GM19463 (cell line): ENCODE results near the gene SERINC2.

Experiments used
- ATAC-seq: cut with Tn5 transposase; IDR thresholded peaks from one replicate; pipeline ENCODE4 v1.9.1; 2021; ENCODE audit warnings: mild to moderate bottlenecking, moderate library complexity; ENCODE audit not compliant: unreplicated experiment

SERINC2 gene

DNA sequence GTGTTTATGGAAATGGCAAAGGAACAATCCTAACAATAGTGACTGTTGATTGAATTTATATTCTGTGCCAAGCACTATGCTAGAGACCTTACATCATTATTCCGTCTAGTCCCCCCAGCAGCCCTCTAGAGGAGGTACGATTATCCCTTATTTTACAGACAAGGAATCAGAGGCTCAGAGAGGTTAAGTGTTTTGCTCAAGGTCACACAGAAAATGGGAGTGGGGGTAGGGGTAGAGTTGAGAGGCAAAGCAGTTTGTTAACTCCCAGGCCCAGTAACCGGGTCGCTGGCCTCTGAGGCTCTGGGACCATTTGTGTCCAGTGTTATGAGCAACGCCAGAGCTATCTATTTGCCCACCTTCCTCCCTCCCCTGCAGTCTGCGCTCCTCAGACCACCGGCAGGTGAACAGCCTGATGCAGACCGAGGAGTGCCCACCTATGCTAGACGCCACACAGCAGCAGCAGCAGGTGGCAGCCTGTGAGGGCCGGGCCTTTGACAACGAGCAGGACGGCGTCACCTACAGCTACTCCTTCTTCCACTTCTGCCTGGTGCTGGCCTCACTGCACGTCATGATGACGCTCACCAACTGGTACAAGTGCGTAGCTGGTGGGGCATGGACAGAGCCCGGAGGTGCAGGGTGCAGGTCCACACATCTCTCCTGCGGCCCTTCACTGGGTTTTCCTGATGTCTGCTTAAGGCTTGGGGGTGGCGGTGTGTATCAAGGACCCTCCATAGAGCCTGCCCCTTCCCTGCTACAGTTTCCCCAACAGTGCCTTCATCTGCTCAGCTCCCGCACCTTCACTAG is 19.8 kb downstream of the SERINC2 start:
- ATAC-seq, result no peak

DNA sequence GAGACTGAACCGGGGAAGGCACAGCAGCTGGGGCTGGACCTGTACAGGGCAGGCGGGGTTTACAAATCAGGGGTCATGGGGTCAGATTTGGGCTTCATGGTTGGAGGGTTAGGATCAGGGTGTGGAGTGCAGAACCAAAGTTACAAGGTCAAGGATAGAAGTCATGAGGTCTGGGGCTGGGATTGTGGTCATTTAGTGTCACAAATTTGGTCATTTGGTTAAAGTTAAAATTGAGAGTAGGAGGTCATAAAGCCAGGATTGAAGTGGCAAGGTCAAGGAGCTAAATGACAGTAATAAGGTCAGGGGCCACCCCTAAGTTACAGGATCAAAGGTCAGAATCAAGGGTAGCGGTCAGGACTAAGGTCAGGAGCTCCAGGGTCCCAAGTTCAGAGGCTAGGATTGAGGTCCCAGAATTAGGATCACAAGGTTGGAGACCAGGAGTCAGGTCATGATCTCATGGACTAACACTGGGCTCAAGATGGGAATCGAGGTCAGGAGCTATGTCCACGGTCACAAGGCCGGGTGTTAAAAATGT is 20.4 kb downstream of the SERINC2 start:
- no peak for ATAC-seq

DNA sequence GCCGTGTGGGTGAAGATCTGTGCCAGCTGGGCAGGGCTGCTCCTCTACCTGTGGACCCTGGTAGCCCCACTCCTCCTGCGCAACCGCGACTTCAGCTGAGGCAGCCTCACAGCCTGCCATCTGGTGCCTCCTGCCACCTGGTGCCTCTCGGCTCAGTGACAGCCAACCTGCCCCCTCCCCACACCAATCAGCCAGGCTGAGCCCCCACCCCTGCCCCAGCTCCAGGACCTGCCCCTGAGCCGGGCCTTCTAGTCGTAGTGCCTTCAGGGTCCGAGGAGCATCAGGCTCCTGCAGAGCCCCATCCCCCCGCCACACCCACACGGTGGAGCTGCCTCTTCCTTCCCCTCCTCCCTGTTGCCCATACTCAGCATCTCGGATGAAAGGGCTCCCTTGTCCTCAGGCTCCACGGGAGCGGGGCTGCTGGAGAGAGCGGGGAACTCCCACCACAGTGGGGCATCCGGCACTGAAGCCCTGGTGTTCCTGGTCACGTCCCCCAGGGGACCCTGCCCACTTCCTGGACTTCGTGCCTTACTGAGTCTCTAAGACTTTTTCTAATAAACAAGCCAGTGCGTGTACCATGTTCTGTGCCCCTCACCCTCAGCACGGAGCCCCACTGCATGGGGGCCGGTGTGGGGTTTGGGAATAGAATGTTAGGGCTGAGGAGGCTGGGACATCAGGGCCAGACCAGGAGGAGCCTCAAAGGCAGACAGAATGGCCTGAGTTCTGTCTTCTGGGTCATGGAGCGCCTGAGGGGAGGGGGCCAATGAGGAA is 21.3 kb downstream of the SERINC2 start:
- no peak for ATAC-seq

DNA sequence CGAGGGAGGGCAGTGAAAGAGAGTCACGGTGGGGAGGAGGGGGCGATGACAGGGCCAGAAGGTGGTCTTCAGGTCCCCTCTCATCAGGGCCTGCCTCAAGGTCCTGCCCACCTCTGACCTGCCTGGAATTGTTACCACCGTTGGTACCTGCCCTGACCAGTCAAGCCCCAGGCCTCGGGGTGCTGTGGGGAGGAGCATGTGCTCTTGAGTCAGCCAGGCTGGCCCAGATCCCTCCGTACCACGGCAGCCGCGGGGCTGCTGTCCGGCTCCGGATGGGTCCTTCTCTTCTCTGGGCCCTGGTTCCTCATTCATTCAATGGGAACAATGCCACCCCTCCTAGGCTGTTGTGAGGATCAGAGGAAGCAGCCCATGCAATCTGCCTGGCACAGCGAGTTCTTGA is 22.0 kb downstream of the SERINC2 start:
- ATAC-seq, result no peak

DNA sequence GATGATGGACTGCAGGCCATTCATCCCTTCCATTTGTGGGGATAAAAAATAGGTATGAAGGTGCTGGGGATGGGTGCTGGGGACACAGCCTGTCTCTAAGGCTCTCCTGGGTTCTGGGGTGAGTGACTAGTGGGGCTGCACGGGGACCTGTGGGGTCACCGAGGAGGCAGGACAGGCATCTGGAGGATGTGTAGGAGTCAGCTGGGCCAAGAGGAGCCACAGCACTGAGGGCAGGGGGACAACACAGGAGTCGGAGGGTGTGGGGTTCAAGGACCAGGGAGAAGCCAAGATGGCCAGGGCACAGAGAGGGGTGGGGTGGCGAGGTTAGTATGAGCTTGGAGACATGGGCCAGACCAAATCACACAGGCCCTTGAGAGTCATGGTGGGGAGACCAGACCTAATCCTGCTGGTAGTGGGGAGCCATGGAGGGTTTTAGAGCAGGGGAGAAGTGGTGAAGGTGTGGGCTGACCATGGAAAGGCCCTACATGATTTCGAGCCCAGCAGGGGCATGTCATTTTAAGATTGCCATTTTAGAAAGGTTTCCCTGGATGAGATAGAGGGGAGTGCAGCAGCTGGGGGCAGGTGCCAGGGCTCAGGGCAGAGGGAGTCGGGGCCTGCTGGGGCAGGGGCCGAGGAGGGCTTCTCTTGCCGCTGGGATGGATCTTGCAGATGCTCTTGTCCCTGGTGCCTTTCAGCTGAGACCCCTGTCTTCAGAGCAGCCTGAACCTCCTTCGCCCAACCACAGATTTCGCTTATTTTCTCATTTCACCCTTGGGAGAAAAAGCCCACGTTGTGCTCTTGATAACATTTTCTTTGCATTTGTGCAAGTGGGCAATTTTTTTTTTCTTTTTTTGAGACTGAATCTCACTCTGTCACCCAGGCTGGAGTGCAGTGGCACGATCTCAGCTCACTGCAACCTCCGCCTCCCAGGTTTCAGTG is 22.7 kb downstream of the SERINC2 start:
- ATAC-seq, result no peak

DNA sequence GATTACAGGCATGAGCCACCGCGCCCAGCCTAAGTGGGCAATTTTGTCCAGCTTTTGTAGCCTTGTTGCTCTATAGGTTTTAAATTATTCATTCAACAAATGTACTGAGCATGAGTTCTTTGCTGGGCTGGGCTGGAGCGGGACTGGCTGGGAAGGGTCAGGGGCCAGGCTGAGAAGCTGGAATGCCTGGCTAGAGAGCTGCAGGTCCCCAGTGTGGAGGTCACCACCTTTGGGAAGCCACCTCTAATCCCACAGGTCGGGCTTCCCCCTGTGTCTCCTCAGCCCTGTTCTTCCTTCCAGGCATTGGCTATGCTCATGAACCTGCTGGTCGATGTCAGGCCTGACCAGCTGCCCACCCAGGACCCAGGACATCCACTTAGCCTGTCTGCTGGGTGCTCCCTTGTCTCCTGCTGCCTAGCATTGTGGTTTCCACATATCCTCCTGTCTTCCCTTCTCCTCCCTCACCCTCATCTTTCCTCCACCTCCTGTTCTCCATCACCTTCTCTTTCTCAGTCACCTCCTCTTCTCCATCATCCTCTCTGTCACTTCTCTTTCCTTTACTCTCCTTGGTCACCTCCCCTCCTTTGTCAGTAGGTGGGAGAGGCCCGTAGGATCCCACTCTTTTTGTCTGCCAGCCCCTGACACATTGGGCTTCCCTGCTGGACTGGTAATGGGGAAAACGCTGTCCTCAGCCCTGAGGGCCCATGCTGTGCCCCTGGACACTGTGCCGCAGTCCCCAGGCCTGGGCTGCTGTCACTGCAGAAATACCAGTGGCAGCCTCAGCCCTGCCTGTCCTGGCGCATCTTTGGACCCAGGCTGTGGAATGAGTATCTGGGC is 23.8 kb downstream of the SERINC2 start:
- ATAC-seq, result no peak

DNA sequence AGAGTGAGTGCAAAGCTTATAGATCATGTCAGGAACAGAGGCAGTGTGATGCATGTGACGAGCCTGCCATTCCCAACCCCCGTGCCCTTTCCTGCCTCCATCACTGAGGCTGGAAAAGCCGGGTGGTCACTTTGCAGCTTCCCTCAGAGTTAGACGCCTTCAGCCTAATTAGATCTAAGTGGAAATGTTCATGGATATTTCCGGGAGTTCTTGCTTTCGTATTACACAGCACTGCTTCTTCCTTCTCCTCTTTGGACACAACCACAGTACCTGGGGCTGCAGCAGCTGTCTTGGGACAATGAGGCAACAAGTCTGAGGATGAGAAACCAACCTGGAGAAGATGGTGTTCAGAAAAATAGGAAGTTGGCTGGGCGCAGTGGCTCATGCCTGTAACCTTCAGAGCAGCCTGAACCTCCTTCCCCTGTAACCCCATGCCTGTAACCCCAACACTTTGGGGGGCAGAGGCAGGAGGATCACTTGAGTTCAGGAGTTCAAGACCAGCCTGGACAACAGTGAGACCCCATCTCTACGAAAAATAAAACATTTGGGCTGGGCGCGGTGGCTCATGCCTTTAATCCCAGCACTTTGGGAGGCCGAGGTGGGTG is 24.5 kb downstream of the SERINC2 start:
- ATAC-seq, result no peak

DNA sequence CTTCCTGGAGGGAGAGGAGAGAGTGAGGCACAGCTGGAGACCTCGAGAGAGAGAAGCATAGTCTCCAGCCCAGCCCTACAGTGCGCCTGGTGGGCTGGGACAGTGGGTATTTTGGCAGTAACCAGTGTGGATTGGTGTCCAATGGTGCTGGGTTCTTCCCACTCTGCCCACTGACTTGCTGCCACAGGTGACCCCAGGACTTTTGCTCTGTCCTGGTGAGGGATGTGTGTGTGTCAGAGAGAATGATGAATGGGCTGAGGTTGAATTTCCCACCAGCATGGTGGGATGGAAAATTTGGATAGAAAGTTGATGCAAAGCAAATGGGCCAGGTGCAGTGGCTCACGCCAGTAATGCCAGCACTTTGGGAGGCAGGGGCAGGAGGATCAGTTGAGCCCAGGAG is 26.3 kb downstream of the SERINC2 start:
- no peak for ATAC-seq

DNA sequence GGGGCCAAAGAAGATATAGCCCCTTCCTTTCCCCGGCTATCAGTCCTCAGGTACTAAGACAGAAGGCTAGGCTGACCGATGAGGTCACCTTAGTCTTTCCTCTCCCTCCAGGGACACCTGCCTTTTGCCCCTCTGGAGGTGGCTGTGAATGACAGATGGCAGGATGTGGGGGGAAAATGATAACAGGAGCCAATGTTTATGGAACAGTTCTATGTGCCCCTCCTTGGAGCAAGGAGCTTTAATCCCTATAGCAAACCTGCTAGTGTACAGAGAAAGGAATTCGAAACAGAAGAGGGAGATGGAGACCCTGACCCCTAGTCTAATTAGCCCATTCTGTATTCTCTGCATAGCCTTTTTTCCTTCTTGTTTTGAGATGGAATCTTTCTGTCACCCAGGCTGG is 28.1 kb downstream of the SERINC2 start:
- ATAC-seq, result no peak

DNA sequence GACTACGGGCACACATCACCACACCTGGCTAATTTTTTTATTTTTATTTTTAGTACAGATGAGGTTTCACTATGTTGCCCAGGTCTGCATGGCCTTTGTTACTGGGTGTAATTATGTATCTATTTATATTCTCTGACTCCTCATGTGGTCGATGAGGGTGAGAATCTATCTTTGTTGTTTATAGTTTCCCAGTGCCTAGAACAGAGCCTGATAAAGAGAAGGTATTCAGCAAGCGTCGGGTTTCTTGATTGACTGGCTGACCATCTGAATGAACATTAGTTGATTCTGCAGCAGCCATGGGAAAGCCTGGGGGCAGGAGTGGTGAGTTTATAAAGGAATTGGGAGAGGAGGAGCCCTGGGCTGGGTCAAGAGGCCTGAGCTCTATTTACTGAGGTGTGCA is 28.5 kb downstream of the SERINC2 start:
- ATAC-seq, result no peak

DNA sequence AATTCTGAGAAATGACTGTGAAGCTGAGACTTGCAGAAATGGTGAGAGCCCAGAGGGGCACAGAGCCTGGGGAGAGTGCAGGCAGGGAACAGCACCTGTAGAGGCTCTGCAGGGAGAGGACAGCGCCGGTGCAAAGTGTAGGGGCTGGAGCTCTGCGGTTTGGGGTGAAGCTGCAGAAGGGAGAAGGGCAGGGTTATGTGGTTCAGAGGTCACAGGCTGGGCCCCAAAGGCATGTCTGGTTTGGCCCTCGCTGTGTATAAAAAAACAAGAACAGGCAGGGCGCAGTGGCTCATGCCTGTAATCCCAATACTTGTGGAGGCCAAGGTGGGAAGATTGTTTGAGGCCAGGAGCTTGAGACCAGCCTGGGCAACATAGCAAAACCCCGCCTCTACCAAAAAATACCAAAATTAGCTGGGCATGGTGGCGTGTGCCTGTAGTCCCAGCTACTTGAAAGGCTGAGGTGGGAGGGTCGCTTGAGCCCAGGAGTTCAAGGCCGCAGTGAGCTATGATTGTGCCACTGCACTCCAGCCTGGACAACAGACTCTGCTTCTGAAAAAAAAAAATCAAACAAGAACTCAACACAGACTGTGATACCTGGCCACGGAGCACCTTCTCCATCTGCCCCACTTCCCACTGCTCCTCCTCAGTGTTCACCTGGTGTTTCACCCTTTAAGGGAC is 29.1 kb downstream of the SERINC2 start:
- ATAC-seq, result no peak

DNA sequence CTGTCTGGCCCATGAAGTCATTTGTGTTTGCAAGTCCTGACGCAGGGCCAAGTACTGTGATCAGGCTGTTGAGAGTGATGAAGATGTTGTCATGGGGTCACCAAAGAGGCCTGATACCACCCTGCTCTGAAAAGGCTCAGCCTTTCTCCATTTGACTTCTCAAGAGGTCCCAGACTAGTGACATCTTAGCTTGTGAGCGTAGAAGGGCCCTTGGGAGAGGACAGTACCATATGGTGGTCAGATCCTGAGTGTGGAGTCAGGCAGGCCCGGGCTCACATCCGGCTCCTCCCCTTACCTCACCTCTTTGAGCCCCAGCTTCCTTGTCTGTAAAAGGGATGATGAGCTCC is 29.6 kb downstream of the SERINC2 start:
- ATAC-seq, result no peak

DNA sequence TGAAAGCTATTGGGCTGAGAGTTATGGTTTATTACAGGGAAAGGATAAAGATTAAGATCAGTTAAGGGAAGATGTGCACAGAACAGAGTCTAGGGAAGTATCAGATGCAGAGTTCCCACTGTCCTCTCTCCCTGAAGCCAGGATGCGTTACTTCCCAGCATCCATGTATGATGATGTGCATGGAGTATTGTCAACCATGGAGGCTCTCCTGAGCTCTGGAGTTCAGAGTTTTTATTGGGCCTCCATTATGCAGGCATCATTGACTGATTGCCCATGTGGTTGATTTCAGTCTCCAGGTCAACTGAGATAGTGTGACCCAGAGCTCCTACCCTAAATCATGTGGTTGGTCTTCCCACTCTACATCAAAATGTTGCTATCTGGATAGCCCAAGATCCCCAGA is 30.7 kb downstream of the SERINC2 start:
- no peak for ATAC-seq

DNA sequence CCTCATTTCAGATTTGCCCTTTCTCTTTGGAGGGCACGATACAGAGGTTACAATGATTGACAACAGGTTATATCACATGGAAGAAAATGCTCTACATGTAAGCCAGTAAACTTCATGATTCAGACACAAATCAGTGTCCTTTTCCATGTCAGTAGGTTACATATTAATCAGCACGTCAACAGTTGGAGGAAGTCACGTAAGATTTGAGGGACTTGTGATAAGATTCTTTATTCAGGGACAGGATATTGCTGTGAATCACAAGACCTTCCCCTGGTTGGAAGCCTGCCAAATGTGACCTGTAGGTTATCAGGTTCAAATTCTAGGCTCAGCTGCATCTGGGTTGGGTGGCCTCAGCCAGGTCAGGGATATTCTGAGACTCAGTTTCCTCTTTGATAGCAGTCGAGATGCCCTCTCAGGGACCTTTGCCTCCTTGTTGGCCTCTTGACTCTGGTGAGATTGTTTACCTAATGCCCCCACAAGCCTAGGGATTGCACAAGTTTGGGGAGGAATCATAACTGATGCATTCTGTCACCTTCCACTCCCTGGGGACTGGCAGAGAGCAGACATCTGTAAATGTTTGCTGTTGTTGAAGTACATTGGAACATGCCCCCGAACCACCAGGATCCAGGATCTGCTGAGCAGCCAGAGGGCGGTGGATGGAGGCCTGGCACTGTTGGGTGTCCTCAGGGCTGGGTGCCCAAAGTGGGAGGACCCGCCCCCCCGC is 31.9 kb downstream of the SERINC2 start:
- ATAC-seq, result no peak

DNA sequence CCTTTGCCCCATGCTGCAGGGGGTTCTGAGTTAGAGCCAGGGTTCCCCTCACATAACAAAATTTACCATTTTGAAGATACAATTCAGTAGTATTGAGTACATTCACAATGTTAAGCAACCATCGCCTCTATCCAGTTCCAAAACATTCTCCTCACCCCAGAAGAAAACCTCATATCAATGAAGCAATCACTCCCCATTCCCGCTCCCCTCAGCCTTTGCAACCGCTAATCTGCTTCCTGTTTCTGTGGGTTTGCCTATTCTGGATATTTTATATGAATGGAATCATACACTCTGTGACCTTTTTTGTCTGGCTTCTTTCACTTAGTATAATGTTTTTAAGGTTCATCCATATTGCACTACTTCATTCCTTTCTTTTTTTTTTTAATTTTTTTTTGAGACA is 32.9 kb downstream of the SERINC2 start:
- no peak for ATAC-seq

DNA sequence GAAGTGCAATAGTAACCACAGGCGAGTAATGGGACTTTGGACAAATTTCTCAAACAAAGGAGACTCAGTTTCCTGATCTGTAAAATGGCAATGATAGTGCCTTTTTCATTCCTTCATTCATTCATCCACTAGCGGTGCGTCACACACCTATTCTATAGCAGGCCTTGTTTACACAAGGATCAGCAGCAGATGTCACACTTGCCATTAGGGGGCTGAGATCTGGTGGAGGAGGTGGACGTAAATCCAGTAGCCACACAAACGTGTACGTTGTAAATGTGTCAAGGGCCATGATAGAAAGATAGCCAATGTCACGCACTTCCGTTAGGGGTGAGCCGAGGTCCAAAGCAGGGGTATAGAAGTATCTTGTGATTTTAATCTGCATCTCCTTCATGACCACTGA is 34.2 kb downstream of the SERINC2 start:
- no peak for ATAC-seq

DNA sequence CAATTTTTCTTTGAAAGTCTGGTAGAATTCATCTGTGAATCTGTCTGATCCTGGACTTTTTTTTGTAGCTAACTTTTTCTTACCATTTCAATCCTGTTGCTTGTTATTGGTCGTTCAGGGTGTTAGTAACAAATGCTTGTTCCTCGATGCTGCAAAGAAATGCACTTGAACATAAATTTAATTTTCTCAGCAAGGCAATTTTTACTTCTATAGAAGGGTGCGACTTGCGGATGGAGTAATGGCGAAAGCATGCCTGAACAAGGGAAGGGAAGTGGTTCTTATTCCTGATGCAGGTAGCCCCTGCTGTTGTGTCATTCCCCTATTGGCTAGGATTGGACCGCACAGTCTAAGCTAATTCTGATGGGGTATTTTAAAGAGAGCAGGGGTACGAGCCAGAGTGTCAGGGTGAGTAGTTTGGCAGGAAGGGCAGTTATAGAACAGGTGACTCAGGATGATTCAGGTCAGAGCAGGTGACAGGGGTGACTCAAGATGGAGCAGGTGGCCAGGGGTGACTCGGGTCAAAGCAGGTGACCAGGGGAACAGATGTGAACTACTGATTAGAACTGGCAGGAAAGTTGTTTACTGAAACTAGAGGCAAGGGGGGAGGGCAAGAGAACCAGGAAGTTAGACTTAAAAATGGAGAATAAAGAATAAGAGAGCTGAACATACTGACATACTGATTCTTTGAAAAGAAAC is 40.5 kb downstream of the SERINC2 start:
- no peak for ATAC-seq

DNA sequence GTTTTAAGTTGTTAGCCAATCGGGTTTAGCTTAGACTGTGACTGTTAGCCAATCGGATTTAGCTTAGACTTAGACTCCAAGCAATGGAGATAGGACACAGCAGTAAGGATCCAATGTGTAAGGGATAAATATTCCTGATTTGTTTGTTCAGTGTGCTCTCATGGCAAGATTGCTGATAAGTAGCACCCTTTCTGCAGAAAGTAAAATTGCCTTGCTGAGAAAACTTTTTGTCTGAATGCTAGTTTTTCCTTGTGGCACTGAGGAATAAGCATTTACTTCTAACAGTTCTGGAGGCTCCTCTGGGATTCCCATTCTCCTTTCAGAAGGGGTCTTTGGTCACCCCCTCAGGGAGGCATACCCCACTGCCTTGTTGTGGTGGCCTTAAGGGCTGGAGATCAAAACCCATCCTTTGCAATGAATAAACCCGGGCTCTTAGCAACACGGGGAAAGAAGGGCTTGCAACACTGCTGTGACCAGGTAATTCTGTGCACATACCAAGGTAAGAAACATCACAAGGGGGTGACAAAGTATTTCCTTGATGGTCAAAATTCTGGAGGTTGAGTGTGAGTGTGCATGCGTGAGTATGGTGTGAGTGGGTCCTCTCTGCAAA is 45.4 kb downstream of the SERINC2 start:
- ATAC-seq, result no peak
